SK-N-SH (cell line): ENCODE data around the gene B3GNT4.

Experiments used
- CHD2 ChIP-seq: fragments of 150-350 bp; IDR thresholded peaks from 2 replicates; pipeline ENCODE4 v1.6.1; 2018; ENCODE audit warnings: low read length; ENCODE audit not compliant: partially characterized antibody
- CTCF ChIP-seq: fragments of 200-600 bp; sonication (generic); IDR thresholded peaks from 2 replicates; pipeline ENCODE4 v1.6.1; 2017; ENCODE audit warnings: antibody characterized with exemption, mild to moderate bottlenecking, moderate library complexity
- MAX ChIP-seq: IDR thresholded peaks from 2 replicates; pipeline ENCODE4 v1.4.0; 2012; ENCODE audit warnings: low read depth
- MXI1 ChIP-seq: IDR thresholded peaks from 2 replicates; pipeline ENCODE4 v1.6.1; 2012; ENCODE audit warnings: mild to moderate bottlenecking, low read depth, low read length, improper control_type of control experiment
- NFIC ChIP-seq: IDR thresholded peaks from 2 replicates; pipeline ENCODE4 v1.4.0; 2012; ENCODE audit warnings: borderline replicate concordance
- NRF1 ChIP-seq: IDR thresholded peaks from 2 replicates; pipeline ENCODE4 v1.6.1; 2012; ENCODE audit warnings: low read depth, mild to moderate bottlenecking, low read length
- POLR2AphosphoS5 ChIP-seq: IDR thresholded peaks from 2 replicates; pipeline ENCODE4 v1.6.1; 2012; ENCODE audit warnings: low read depth, low read length
- RAD21 ChIP-seq: IDR thresholded peaks from 2 replicates; pipeline ENCODE4 v1.6.1; 2012; ENCODE audit warnings: mild to moderate bottlenecking, low read length
- REST ChIP-seq: IDR thresholded peaks from 2 replicates; pipeline ENCODE4 v1.6.1; 2012; ENCODE audit warnings: mild to moderate bottlenecking, low read depth, low read length, moderate library complexity
- SMC3 ChIP-seq: IDR thresholded peaks from 2 replicates; pipeline ENCODE4 v1.6.1; 2012; ENCODE audit warnings: low read depth, low read length, improper control_type of control experiment
- USF2 ChIP-seq: fragments of 150-350 bp; IDR thresholded peaks from 2 replicates; pipeline ENCODE4 v1.6.1; 2017; ENCODE audit warnings: antibody characterized with exemption, low read length, low read depth, borderline replicate concordance

- TF ChIP-seq CTCF (no peak), NFIC (no peak), USF2 (no peak), SMC3 (no peak), NRF1 (no peak), POLR2AphosphoS5 (no peak), MAX (no peak), MXI1 (no peak), RAD21 (no peak), REST (no peak), CHD2 (no peak)
These were observed 16.0 kb upstream of the B3GNT4 start for GRCh38 chr12:122187466-122187865.
